ENCODE data around the gene TXNDC8.

Gene TXNDC8

DNA sequence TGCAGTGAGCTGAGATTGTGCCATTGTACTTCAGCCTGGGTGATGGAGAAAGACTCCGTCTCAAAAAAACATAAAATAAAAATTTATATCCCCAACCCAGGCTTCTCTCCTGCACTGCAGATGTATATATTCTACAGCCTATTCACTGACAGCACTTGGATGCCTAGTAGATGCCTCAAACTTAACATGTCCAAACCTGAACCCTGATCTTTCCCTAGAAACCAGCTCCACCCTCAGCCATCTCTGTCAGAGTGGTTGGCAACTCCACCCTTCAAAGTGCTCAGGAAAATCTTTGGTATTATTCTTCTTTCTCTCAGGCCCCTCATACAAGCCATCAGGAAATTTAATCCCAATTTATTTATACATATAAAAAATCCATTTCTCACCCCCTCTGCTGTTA, 44.4 kb downstream of the TXNDC8 start:
- Histone ChIP-seq H3K4me1 (ENCODE audit: low read length) (no peaks in the 10 kb centered on the region), H3K4me2 (ENCODE audit: low read length) (no peak overlapping the region), H3K4me3 (ENCODE audit: low read length) (no peak overlapping the region), H3K27ac (ENCODE audit: low read length) (no peak overlapping the region), H3K9me3 (ENCODE audit: insufficient read depth, low read length) (no peaks in the 10 kb centered on the region), H2AFZ (ENCODE audit: low read depth, low read length) (no peak overlapping the region), H3K27me3 (ENCODE audit: low read depth, low read length) (no peaks in the 10 kb centered on the region), H3K9ac (ENCODE audit: low read length) (no peak overlapping the region), H3K36me3 (replicated peaks; ENCODE audit: low read depth, low read length) (no peaks in the 10 kb centered on the region), H3K79me2 (ENCODE audit: low read length) (no peaks in the 10 kb centered on the region), H4K20me1 (ENCODE audit: insufficient read depth, low read length) (no peaks in the 10 kb centered on the region)
- no peak for TF ChIP-seq EZH2phosphoT487 (IDR thresholded peaks at IDR 0.05; ENCODE audit: low read depth)
- no peak for TF ChIP-seq CTCF (IDR thresholded peaks at IDR 0.05; ENCODE audit: low read depth, low read length)

DNA sequence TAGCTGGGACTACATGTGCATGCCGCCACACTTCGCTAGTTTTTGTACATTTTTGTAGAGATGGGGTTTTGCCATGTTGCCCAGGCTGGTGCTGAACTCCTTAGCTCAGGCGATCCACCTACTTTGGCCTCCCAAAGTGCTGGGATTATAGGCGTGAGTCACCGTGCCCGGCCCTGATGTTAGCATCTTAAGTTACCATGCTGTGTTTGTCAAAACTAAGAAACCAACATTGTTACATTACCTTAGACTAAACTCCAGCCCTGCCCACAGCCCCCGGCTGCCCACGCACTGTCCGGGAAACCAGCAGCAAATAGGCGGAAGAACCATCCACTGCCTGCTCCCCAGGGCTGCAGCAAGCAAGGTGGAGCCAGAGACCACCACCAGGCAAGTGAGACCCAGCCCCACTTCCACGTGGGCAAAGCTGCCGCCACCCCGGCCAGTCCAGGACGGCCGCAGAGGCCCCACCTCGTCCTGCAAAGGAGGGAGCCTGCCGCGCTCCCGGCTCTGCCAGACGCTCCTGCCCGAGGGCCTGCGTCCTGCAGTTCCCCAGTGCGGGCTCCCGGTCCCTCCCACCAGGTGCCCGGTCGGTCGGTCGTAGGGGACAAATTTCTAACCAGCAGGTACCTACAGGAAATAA, 45.6 kb downstream of the TXNDC8 start:
- Histone ChIP-seq H3K27me3 (ENCODE audit: low read depth, low read length) (no peaks in the 10 kb centered on the region), H3K9me3 (ENCODE audit: insufficient read depth, low read length) (no peaks in the 10 kb centered on the region), H3K9ac (ENCODE audit: low read length) (no peak overlapping the region), H3K4me3 (ENCODE audit: low read length) (no peak overlapping the region), H2AFZ (ENCODE audit: low read depth, low read length) (no peak overlapping the region), H3K36me3 (replicated peaks; ENCODE audit: low read depth, low read length) (no peaks in the 10 kb centered on the region), H3K4me1 (ENCODE audit: low read length) (no peaks in the 10 kb centered on the region), H4K20me1 (ENCODE audit: insufficient read depth, low read length) (no peaks in the 10 kb centered on the region), H3K27ac (ENCODE audit: low read length) (no peak overlapping the region), H3K4me2 (ENCODE audit: low read length) (no peak overlapping the region), H3K79me2 (ENCODE audit: low read length) (no peaks in the 10 kb centered on the region)
- TF ChIP-seq EZH2phosphoT487 (IDR thresholded peaks at IDR 0.05; ENCODE audit: low read depth) (no peak), CTCF (IDR thresholded peaks at IDR 0.05; ENCODE audit: low read depth, low read length) (no peak)

- Histone ChIP-seq H3K9me3 (ENCODE audit: insufficient read depth, low read length) (no peaks in the 10 kb centered on the region), H3K4me1 (ENCODE audit: low read length) (no peaks in the 10 kb centered on the region), H3K27me3 (ENCODE audit: low read depth, low read length) (no peaks in the 10 kb centered on the region), H3K9ac (ENCODE audit: low read length) (no peak overlapping the region), H3K79me2 (ENCODE audit: low read length) (no peaks in the 10 kb centered on the region), H3K27ac (ENCODE audit: low read length) (no peak overlapping the region), H3K4me3 (ENCODE audit: low read length) (no peak overlapping the region), H4K20me1 (ENCODE audit: insufficient read depth, low read length) (no peaks in the 10 kb centered on the region), H3K36me3 (replicated peaks; ENCODE audit: low read depth, low read length) (no peaks in the 10 kb centered on the region), H3K4me2 (ENCODE audit: low read length) (no peak overlapping the region), H2AFZ (ENCODE audit: low read depth, low read length) (no peak overlapping the region)
- TF ChIP-seq EZH2phosphoT487 (IDR thresholded peaks at IDR 0.05; ENCODE audit: low read depth) (no peak), CTCF (IDR thresholded peaks at IDR 0.05; ENCODE audit: low read depth, low read length) (no peak)
Observed at GRCh38 chr9:110290001-110290400, 47.7 kb downstream of the TXNDC8 start.

DNA sequence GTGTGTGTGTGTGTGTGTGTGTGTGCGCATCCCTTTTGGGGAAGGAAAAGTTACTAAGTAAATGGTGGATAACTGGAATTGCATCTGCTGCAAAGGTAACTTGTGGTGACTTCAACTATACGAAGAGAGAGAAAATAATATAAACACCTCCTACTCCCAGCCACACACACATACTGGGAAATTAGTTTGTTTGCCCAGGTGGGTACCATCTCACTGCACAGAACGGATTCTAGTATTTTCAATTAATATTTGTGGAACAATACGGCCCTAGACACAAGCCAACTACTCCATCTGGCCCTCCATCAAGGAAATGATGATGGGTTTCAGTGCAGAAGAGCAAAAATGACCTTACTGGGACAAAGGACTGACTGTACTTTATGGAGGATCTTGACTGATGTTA, 49.2 kb downstream of the TXNDC8 start:
- H3K79me2 ChIP-seq (ENCODE audit: low read length) = no peaks in the 10 kb centered on the region
- no peak overlapping the region for H2AFZ ChIP-seq (ENCODE audit: low read depth, low read length)
- TF ChIP-seq CTCF (IDR thresholded peaks at IDR 0.05; ENCODE audit: low read depth, low read length) (no peak), EZH2phosphoT487 (IDR thresholded peaks at IDR 0.05; ENCODE audit: low read depth) (no peak)
- H3K4me1 ChIP-seq (ENCODE audit: low read length) = peaks cover 4% of the 10 kb centered on the region
- no peaks in the 10 kb centered on the region for H3K36me3 ChIP-seq (replicated peaks; ENCODE audit: low read depth, low read length)
- H3K9me3 ChIP-seq (ENCODE audit: insufficient read depth, low read length) = no peaks in the 10 kb centered on the region
- H3K27me3 ChIP-seq (ENCODE audit: low read depth, low read length) = no peaks in the 10 kb centered on the region
- no peak overlapping the region for H3K4me2 ChIP-seq (ENCODE audit: low read length)
- no peaks in the 10 kb centered on the region for H4K20me1 ChIP-seq (ENCODE audit: insufficient read depth, low read length)
- no peak overlapping the region for H3K27ac ChIP-seq (ENCODE audit: low read length)
- H3K4me3 ChIP-seq (ENCODE audit: low read length) = no peak overlapping the region
- no peak overlapping the region for H3K9ac ChIP-seq (ENCODE audit: low read length)
